IMR-90 (cell line): ENCODE results near the gene S1PR2. TPM values are rescaled to one million over a fixed set of nuclear protein-coding genes. Genes with fewer than 3 reads are reported as not detected.

Experiments
- ATAC-seq: fragments of 200-7000 bp; cut with Tn5 transposase; 2 replicates; pipeline ENCODE4 v1.9.1; 2020; ENCODE audit warnings: low read depth, mild to moderate bottlenecking, moderate library complexity
- BruUV-seq: library from RNA; stranded (reverse); fragments of 400-500 nt; replicated peaks from 2 replicates; lab custom pipeline; 2021; lab: Mats Ljungman, UMichigan
- CTCF ChIA-PET: fragments of 300-600 bp; formaldehyde crosslinking; extraction: SDS; loops from one replicate; lab custom pipeline; 2021; ENCODE audit warnings: antibody characterized with exemption; lab: Yijun Ruan, JAX
- POLR2A ChIA-PET: fragments of 300-600 bp; sonication (Branson Sonifier 250); formaldehyde crosslinking; loops from one replicate; lab custom pipeline; 2022; ENCODE audit warnings: antibody characterized with exemption; ENCODE audit not compliant: unreplicated experiment; lab: Charles Lee
- DNase-seq: peaks from one replicate; pipeline ENCODE4 v3.0.0; 2013
- H2AFZ ChIP-seq: replicated peaks from 2 replicates; pipeline ENCODE3; 2013; ENCODE audit warnings: low read length, mild to moderate bottlenecking; ENCODE audit not compliant: poor library complexity
- H2AK5ac ChIP-seq: 2 replicates; pipeline ENCODE4 v1.6.1; 2013; ENCODE audit warnings: low read depth, low read length, inconsistent platforms
- H2AK9ac ChIP-seq: replicated peaks from 2 replicates; pipeline ENCODE3; 2013; ENCODE audit warnings: mild to moderate bottlenecking, low read depth, low read length, moderate library complexity; ENCODE audit not compliant: poor library complexity
- H2BK120ac ChIP-seq: 2 replicates; pipeline ENCODE4 v1.6.1; 2013; ENCODE audit warnings: low read depth, low read length, inconsistent platforms
- H2BK15ac ChIP-seq: 3 replicates; pipeline ENCODE4 v1.6.1; 2013; ENCODE audit warnings: low read depth, low read length, inconsistent platforms
- H2BK20ac ChIP-seq: 2 replicates; pipeline ENCODE4 v1.6.1; 2013; ENCODE audit warnings: low read depth, mild to moderate bottlenecking, inconsistent platforms, low read length, moderate library complexity
- H2BK5ac ChIP-seq: 2 replicates; pipeline ENCODE4 v1.6.1; 2013; ENCODE audit warnings: mild to moderate bottlenecking, low read depth, low read length, inconsistent platforms; ENCODE audit not compliant: poor library complexity, severe bottlenecking
- H3K14ac ChIP-seq: replicated peaks from 2 replicates; pipeline ENCODE4 v1.6.1; 2013; ENCODE audit warnings: low read depth, low read length, inconsistent platforms
- H3K18ac ChIP-seq: 2 replicates; pipeline ENCODE4 v1.6.1; 2013; ENCODE audit warnings: low read depth, low read length, control low read depth
- H3K23ac ChIP-seq: 2 replicates; pipeline ENCODE4 v1.6.1; 2013; ENCODE audit warnings: low read depth, low read length, inconsistent platforms
- H3K27ac ChIP-seq: 2 replicates; pipeline ENCODE4 v1.5.1; 2013; ENCODE audit warnings: mild to moderate bottlenecking, control low read depth, low read length; ENCODE audit not compliant: insufficient read depth
- H3K27me3 ChIP-seq: 2 replicates; pipeline ENCODE4 v1.6.1; 2013; ENCODE audit warnings: low read length; ENCODE audit not compliant: control insufficient read depth, insufficient read depth
- H3K36me3 ChIP-seq: 2 replicates; pipeline ENCODE4 v1.6.1; 2013; ENCODE audit warnings: low read length, mixed read lengths; ENCODE audit not compliant: control insufficient read depth, insufficient read depth
- H3K4ac ChIP-seq: 2 replicates; pipeline ENCODE4 v1.6.1; 2013; ENCODE audit warnings: low read depth, low read length, inconsistent platforms
- H3K4me1 ChIP-seq: 2 replicates; pipeline ENCODE4 v1.6.1; 2013; ENCODE audit warnings: low read length, mixed read lengths; ENCODE audit not compliant: control insufficient read depth, insufficient read depth
- H3K4me2 ChIP-seq: 2 replicates; pipeline ENCODE4 v1.6.1; 2013; ENCODE audit warnings: low read depth, mild to moderate bottlenecking, control low read depth, low read length, moderate library complexity
- H3K4me3 ChIP-seq: 2 replicates; pipeline ENCODE4 v1.5.1; 2013; ENCODE audit warnings: low read depth, mild to moderate bottlenecking, control low read depth, low read length, moderate library complexity; ENCODE audit not compliant: insufficient read depth
- H3K56ac ChIP-seq: 2 replicates; pipeline ENCODE4 v1.6.1; 2013; ENCODE audit warnings: low read length, inconsistent platforms; ENCODE audit not compliant: insufficient read depth; ENCODE audit errors: extremely low read depth
- H3K79me1 ChIP-seq, 2 experiments: 2 replicates each; pipeline ENCODE4 v1.6.1; 2013; ENCODE audit warnings: low read length in 2 of 2, inconsistent platforms in 1 of 2, low read depth in 1 of 2
- H3K9ac ChIP-seq: 2 replicates; pipeline ENCODE4 v1.6.1; 2013; ENCODE audit warnings: low read depth, low read length, control low read depth
- H3K9me1 ChIP-seq: 2 replicates; pipeline ENCODE4 v1.6.1; 2013; ENCODE audit warnings: low read length, inconsistent platforms; ENCODE audit not compliant: insufficient read depth
- H3K9me3 ChIP-seq: 2 replicates; pipeline ENCODE4 v1.6.1; 2013; ENCODE audit warnings: low read length; ENCODE audit not compliant: control insufficient read depth, insufficient read depth
- H4K20me1 ChIP-seq: 2 replicates; pipeline ENCODE4 v1.6.1; 2013; ENCODE audit warnings: low read length, inconsistent platforms; ENCODE audit not compliant: insufficient read depth
- H4K5ac ChIP-seq: 2 replicates; pipeline ENCODE4 v1.6.1; 2013; ENCODE audit warnings: mild to moderate bottlenecking, low read depth, low read length, control low read depth
- H4K8ac ChIP-seq, 2 experiments: 2 replicates each; pipeline ENCODE4 v1.6.1; 2013; ENCODE audit warnings: low read depth in 2 of 2, low read length in 2 of 2, control low read depth in 1 of 2, inconsistent platforms in 1 of 2
- H4K91ac ChIP-seq: 2 replicates; pipeline ENCODE4 v1.6.1; 2013; ENCODE audit warnings: low read depth, low read length, inconsistent platforms; ENCODE audit not compliant: insufficient read depth
- BHLHE40 ChIP-seq: fragments of 150-350 bp; IDR thresholded peaks from 2 replicates; pipeline ENCODE4 v1.6.1; 2016; ENCODE audit warnings: mild to moderate bottlenecking, low read depth, low read length
- CEBPB ChIP-seq: IDR thresholded peaks from 2 replicates; pipeline ENCODE4 v1.6.1; 2012; ENCODE audit warnings: low read depth, low read length, improper control_type of control experiment
- CHD1 ChIP-seq: IDR thresholded peaks from 2 replicates; pipeline ENCODE4 v1.6.1; 2012; ENCODE audit warnings: low read depth, low read length, improper control_type of control experiment
- FOS ChIP-seq: fragments of 150-350 bp; IDR thresholded peaks from 2 replicates; pipeline ENCODE4 v1.6.1; 2016; ENCODE audit warnings: low read depth, low read length
- MAFK ChIP-seq: IDR thresholded peaks from 2 replicates; pipeline ENCODE4 v1.6.1; 2012; ENCODE audit warnings: low read depth, low read length, improper control_type of control experiment
- MAZ ChIP-seq: IDR thresholded peaks from 2 replicates; pipeline ENCODE4 v1.6.1; 2012; ENCODE audit warnings: low read depth, mild to moderate bottlenecking, low read length, improper control_type of control experiment, moderate library complexity, borderline replicate concordance
- MXI1 ChIP-seq: IDR thresholded peaks from 2 replicates; pipeline ENCODE4 v1.6.1; 2012; ENCODE audit warnings: low read depth, mild to moderate bottlenecking, low read length, moderate library complexity, borderline replicate concordance
- NFE2L2 ChIP-seq: fragments of 150-350 bp; IDR thresholded peaks from 2 replicates; pipeline ENCODE4 v1.6.1; 2016; ENCODE audit warnings: low read depth, mild to moderate bottlenecking, low read length
- POLR2A ChIP-seq: IDR thresholded peaks from 2 replicates; pipeline ENCODE4 v1.6.1; 2012; ENCODE audit warnings: mild to moderate bottlenecking, low read depth, low read length
- RAD21 ChIP-seq: IDR thresholded peaks from 2 replicates; pipeline ENCODE4 v1.6.1; 2012; ENCODE audit warnings: low read length, improper control_type of control experiment
- RCOR1 ChIP-seq: IDR thresholded peaks from 2 replicates; pipeline ENCODE4 v1.6.1; 2012; ENCODE audit warnings: mild to moderate bottlenecking, low read length, improper control_type of control experiment; ENCODE audit not compliant: insufficient replicate concordance
- RFX5 ChIP-seq: IDR thresholded peaks from 2 replicates; pipeline ENCODE4 v1.8.0; 2012; ENCODE audit warnings: low read depth, mild to moderate bottlenecking, low read length, moderate library complexity
- SMC3 ChIP-seq: fragments of 150-350 bp; IDR thresholded peaks from 2 replicates; pipeline ENCODE4 v1.6.1; 2016; ENCODE audit warnings: low read depth, mild to moderate bottlenecking, antibody characterized with exemption, low read length, moderate library complexity
- WGBS, 2 experiments: methylation state at CpG; one replicate each; pipeline versions ENCODE4 v1.1.5 to v1.1.7; 2013; ENCODE audit warnings: missing lambda C conversion rate in 2 of 2; ENCODE audit not compliant: insufficient read length in 1 of 2; ENCODE audit errors: extremely low coverage in 2 of 2; 5-methylcytosine and 5-hydroxymethylcytosine counted together
- dilution Hi-C: fragments of 300-500 bp; cut with HindIII; formaldehyde crosslinking; loops from one replicate; pipeline ENCODE4 v1.14.3; 2018; ENCODE audit warnings: low sequenced_read_pairs; ENCODE audit not compliant: unreplicated experiment
- in situ Hi-C: fragments of 300-500 bp; cut with MboI; formaldehyde crosslinking; loops from 3 replicates; pipeline ENCODE4 v1.14.3; 2019; ENCODE audit warnings: low sequenced_read_pairs, inconsistent platforms, mixed read lengths
- intact Hi-C: fragments of 100-400 bp; cut with micrococcal nuclease; formaldehyde crosslinking; loops from 2 replicates; pipeline ENCODE4 v1.10.0; 2022
- polyA plus RNA-seq, 3 experiments: library from polyadenylated mRNA; depleted of rRNA; stranded (reverse); fragments of >200 nt; gene quantifications; 2 replicates each; pipeline ENCODE4 v1.2.3, GENCODE V29; 2012; ENCODE audit warnings: low replicate concordance in 1 of 3
- total RNA-seq: library from RNA; depleted of rRNA; stranded (reverse); fragments of >200 nt; gene quantifications from 2 replicates; pipeline ENCODE4 v1.2.3, GENCODE V29; 2012
- TF ChIP-seq, protein P1 (sequence below): fragments of 150-350 bp; IDR thresholded peaks from 2 replicates; pipeline ENCODE4 v1.6.1; 2016; ENCODE audit warnings: low read depth, mild to moderate bottlenecking, low read length, moderate library complexity, borderline replicate concordance
- TF ChIP-seq, protein P2 (sequence below): fragments of 150-350 bp; IDR thresholded peaks from 2 replicates; pipeline ENCODE4 v1.6.1; 2017; ENCODE audit warnings: mild to moderate bottlenecking, antibody characterized with exemption, low read length, low read depth

S1PR2 gene
- total and polyA plus RNA-seq, 2 of the 4 experiments (the other 2 are of a cell fraction) = 14.0 to 15.0 TPM

DNA sequence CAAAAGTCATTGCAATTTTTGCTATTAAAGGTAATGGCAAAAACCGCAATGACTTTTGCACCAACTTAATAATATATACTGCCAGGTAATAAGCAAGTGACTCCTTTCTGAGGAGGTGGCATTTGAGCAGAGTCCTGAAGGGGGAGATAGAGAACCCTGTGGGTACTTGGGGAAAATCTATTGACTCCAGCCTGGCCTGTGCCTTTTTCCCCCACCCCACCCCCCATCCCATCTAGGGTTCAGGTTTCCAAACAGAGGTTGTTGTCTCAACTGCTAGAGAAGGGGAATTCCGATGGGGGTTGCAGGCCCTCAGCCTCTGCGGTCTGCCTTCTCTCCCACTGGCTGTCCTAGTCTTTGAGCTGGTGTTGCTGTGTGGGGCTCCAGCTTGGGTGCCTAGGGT, 11.5 kb downstream of the S1PR2 start:
- Histone ChIP-seq H3K36me3 (peaks cover 37% of the 10 kb centered on the region), H3K18ac (no peak overlapping the region), H3K4me3 (no peak overlapping the region), H3K14ac (no peak overlapping the region), H4K20me1 (peaks cover 7% of the 10 kb centered on the region; the same call in 1 of the 2 replicates), H3K79me1 (peaks cover 3 to 47% of the 10 kb centered on the region in 2 experiments; a peak in 3 of 4 replicates), H2AK9ac (peak overlapping the region; percentile 31), H3K27me3 (no peaks in the 10 kb centered on the region), H2BK5ac (no peak overlapping the region), H3K9ac (no peak overlapping the region), H2BK120ac (no peak overlapping the region), H4K5ac (no peak overlapping the region), H3K23ac (no peak overlapping the region), H2BK20ac (no peak overlapping the region), H2AFZ (peak overlapping the region; percentile 49), H4K8ac (peak overlapping the region in 1 of 2 experiments; percentile 56; a peak in 1 of 4 replicates), H3K4me1 (peaks cover 5% of the 10 kb centered on the region), H3K4ac (peak overlapping the region; percentile 37; the same call in 1 of the 2 replicates), H3K27ac (peak overlapping the region; percentile 7; the same call in 1 of the 2 replicates), H3K56ac (no peak overlapping the region), H3K4me2 (no peak overlapping the region), H2BK15ac (no peak overlapping the region; the same call in 2 of the 3 replicates), H3K9me1 (peaks cover 13% of the 10 kb centered on the region; the same call in 1 of the 2 replicates), H2AK5ac (no peak overlapping the region; the same call in 1 of the 2 replicates), H4K91ac (no peak overlapping the region), H3K9me3 (no peaks in the 10 kb centered on the region)
- intact Hi-C loops = loop anchor here (1.0 kb wide), 1 partner anchor 31 kb away; no protein-coding TSS in a partner anchor
- peak; percentile 89 for DNase-seq
- no CpG with 5 or more reads among the region's 3 CpGs for WGBS, 2 experiments
- POLR2A ChIA-PET = interaction anchor here (0.8 kb wide), 1 partner anchor 9 kb away, joined by 5 read pairs; no protein-coding TSS in a partner anchor
- peak; percentile 91 for ATAC-seq
- dilution Hi-C loops = no loop called here
- BruUV-seq = no TSS peak
- CTCF ChIA-PET = interaction anchor here (0.6 to 0.7 kb wide), 3 partner anchors 10 to 226 kb away, joined by 3 to 4 read pairs (median 3); no protein-coding TSS in a partner anchor
- in situ Hi-C loops = no loop called here
- no peak for TF ChIP-seq RFX5
- TF ChIP-seq NFE2L2 = no peak
- no peak for TF ChIP-seq MAFK
- TF ChIP-seq RCOR1 = no peak
- peak; percentile 44; the same call in 1 of the 2 replicates for TF ChIP-seq SMC3
- TF ChIP-seq, protein P1, sequence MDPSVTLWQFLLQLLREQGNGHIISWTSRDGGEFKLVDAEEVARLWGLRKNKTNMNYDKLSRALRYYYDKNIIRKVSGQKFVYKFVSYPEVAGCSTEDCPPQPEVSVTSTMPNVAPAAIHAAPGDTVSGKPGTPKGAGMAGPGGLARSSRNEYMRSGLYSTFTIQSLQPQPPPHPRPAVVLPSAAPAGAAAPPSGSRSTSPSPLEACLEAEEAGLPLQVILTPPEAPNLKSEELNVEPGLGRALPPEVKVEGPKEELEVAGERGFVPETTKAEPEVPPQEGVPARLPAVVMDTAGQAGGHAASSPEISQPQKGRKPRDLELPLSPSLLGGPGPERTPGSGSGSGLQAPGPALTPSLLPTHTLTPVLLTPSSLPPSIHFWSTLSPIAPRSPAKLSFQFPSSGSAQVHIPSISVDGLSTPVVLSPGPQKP = no peak
- peak; percentile 23; the same call in 1 of the 2 replicates for TF ChIP-seq BHLHE40
- TF ChIP-seq CHD1 = 0 out of 2 replicates have a peak, but pooled peaks have one; percentile 46
- TF ChIP-seq MXI1 = no peak
- TF ChIP-seq, protein P2, sequence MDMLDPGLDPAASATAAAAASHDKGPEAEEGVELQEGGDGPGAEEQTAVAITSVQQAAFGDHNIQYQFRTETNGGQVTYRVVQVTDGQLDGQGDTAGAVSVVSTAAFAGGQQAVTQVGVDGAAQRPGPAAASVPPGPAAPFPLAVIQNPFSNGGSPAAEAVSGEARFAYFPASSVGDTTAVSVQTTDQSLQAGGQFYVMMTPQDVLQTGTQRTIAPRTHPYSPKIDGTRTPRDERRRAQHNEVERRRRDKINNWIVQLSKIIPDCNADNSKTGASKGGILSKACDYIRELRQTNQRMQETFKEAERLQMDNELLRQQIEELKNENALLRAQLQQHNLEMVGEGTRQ = no peak
- TF ChIP-seq MAZ = 0 out of 2 replicates have a peak, but pooled peaks have one; percentile 58
- TF ChIP-seq POLR2A = no peak
- TF ChIP-seq RAD21 = peak; percentile 57
- no peak for TF ChIP-seq FOS
- TF ChIP-seq CEBPB = no peak
